K562 (cell line): ENCODE results near the gene HOXA10. TPM values are rescaled to one million over a fixed set of nuclear protein-coding genes. Genes with fewer than 3 reads are reported as not detected.

Experiments
- ESRRA ChIP-seq: fragments of 450-650 bp; IDR thresholded peaks from 2 replicates; pipeline ENCODE4 v1.6.1; 2014; ENCODE audit warnings: low read depth, mild to moderate bottlenecking, moderate library complexity, borderline replicate concordance
- MAFK ChIP-seq: IDR thresholded peaks from 2 replicates; pipeline ENCODE4 v1.6.1; 2011; ENCODE audit warnings: low read length, improper control_type of control experiment
- MEIS2 ChIP-seq: fragments of 450-650 bp; IDR thresholded peaks from 2 replicates; pipeline ENCODE4 v1.6.1; 2014; ENCODE audit warnings: mild to moderate bottlenecking; ENCODE audit not compliant: partially characterized antibody
- NFIX ChIP-seq: fragments of 250-450 bp; sonication (Bioruptor Pico); IDR thresholded peaks from 2 replicates; pipeline ENCODE4 v1.4.0; 2020; ENCODE audit warnings: low read depth, mild to moderate bottlenecking, moderate library complexity
- RAD21 ChIP-seq, 2 experiments: fragments of 250-450 bp in 1 of 2; fragments of 450-650 bp in 1 of 2; sonication (Bioruptor Pico) in 1 of 2; formaldehyde crosslinking in 1 of 2; IDR thresholded peaks in 1 of 2; conservative IDR thresholded peaks in 1 of 2; 2 replicates each; pipeline versions ENCODE4 v1.4.0 to v1.8.0; 2020 to 2022; ENCODE audit warnings: mild to moderate bottlenecking in 2 of 2, moderate library complexity in 1 of 2
- RB1 ChIP-seq: fragments of 450-650 bp; IDR thresholded peaks from 2 replicates; pipeline ENCODE4 v1.6.1; 2017; ENCODE audit warnings: low read depth, mild to moderate bottlenecking
- RBM15 ChIP-seq: fragments of 200-400 bp; formaldehyde crosslinking; IDR thresholded peaks from 2 replicates; pipeline ENCODE4 v1.6.1; 2018; ENCODE audit warnings: mild to moderate bottlenecking, low read length, moderate library complexity; ENCODE audit not compliant: insufficient read depth
- SRSF7 ChIP-seq: fragments of 200-400 bp; formaldehyde crosslinking; optimal IDR thresholded peaks from 2 replicates; pipeline ENCODE3; 2017; ENCODE audit warnings: mild to moderate bottlenecking, low read depth, low read length
- STAG1 ChIP-seq: sonication (generic); formaldehyde crosslinking; IDR thresholded peaks from 2 replicates; pipeline ENCODE4 v1.5.0; 2020; ENCODE audit warnings: missing genetic modification reagents, borderline replicate concordance
- STAT5B ChIP-seq: fragments of 250-450 bp; sonication (Bioruptor Pico); IDR thresholded peaks from 2 replicates; pipeline ENCODE4 v1.8.0; 2021; ENCODE audit warnings: mild to moderate bottlenecking, inconsistent platforms
- ZEB2 ChIP-seq: fragments of 450-650 bp; IDR thresholded peaks from 2 replicates; pipeline ENCODE4 v1.6.1; 2016
- polyA plus RNA-seq, 8 experiments: library from polyadenylated mRNA; depleted of rRNA in 4 of 8; stranded (reverse) in 5 of 8; unstranded in 3 of 8; fragments of >200 nt; fragmentation: Nextera tagmentation in 2 of 8; fragmentation: Illumina TruSeq in 1 of 8; extraction: Ambion mirVana in 2 of 8; extraction: Trizol in 1 of 8; gene quantifications; 2 replicates each; pipeline versions ENCODE4 v1.2.1 to v1.2.3, GENCODE V29; 2011 to 2014; ENCODE audit warnings: inconsistent platforms in 1 of 8, missing spikeins in 1 of 8
- total RNA-seq, 7 experiments: library from RNA; depleted of rRNA in 6 of 7; stranded (reverse); fragments of >200 nt in 6 of 7; fragmentation: Illumina TruSeq in 2 of 7; extraction: Trizol in 2 of 7; gene quantifications; 2 replicates each; pipeline versions ENCODE4 v1.2.1 to v1.2.3, GENCODE V29; 2011 to 2021; ENCODE audit warnings: low replicate concordance in 1 of 7
- TF ChIP-seq, protein P1 (sequence below), 2 experiments: fragments of 450-650 bp; formaldehyde crosslinking in 1 of 2; IDR thresholded peaks; 2 replicates each; pipeline versions ENCODE4 v1.4.0 to v1.6.1; 2014 to 2020; ENCODE audit warnings: mild to moderate bottlenecking in 2 of 2, borderline replicate concordance in 1 of 2, low read depth in 1 of 2
- TF ChIP-seq, protein P2 (sequence below): sonication (generic); formaldehyde crosslinking; IDR thresholded peaks from 2 replicates; pipeline ENCODE4 v1.8.0; 2022; ENCODE audit warnings: mild to moderate bottlenecking, missing genetic modification reagents, borderline replicate concordance
- TF ChIP-seq, protein P3 (sequence below): fragments of 450-650 bp; formaldehyde crosslinking; IDR thresholded peaks from 2 replicates; pipeline ENCODE4 v1.4.0; 2020; ENCODE audit warnings: mild to moderate bottlenecking, moderate library complexity

HOXA10 gene
- total and polyA plus RNA-seq, 9 of the 15 experiments (the other 6 are each of a cell fraction or from before 2014, with no cell fraction given) = not detected

DNA sequence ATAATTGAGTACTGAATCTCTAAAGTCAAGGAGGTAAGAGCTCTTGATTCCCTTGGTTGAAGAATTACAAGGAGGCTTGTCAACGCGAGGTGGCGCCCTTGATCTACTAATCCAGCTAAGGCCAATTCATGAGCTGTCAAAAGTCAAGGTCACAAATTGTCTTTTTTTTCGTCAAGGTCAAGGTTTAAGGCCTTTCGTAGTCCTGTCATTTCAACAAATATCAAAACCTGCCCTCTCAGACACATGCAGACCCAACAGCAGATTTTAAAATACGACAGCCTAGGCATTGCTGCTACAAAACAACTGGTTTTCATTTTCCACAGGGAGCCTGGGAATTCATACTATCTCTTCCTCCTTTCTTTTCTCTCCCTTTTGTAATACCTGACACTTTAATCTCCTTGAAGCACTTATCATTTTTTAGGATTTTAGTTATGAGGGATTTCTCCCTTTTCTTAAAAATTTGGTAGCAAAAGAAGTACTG, 22.2 kb upstream of the HOXA10 start (continued):
- TF ChIP-seq ESRRA (peak; percentile 96), NFIX (CRISPR knock-in tag) (no peak), RB1 (peak; percentile 32; the same call in 1 of the 2 replicates), STAT5B (CRISPR knock-in tag) (no peak), MEIS2 (peak; percentile 43), RAD21 (CRISPR knock-in tag; conservative IDR thresholded peaks at IDR 0.05 in 1 of 2, IDR thresholded peaks at IDR 0.05 in 1 of 2) (peak; percentile 89 to 93), MAFK (no peak), ZEB2 (no peak), STAG1 (CRISPR knock-in tag) (peak; percentile 64; the same call in 1 of the 2 replicates), RBM15 (no peak), SRSF7 (no peak)
- TF ChIP-seq, protein P1, sequence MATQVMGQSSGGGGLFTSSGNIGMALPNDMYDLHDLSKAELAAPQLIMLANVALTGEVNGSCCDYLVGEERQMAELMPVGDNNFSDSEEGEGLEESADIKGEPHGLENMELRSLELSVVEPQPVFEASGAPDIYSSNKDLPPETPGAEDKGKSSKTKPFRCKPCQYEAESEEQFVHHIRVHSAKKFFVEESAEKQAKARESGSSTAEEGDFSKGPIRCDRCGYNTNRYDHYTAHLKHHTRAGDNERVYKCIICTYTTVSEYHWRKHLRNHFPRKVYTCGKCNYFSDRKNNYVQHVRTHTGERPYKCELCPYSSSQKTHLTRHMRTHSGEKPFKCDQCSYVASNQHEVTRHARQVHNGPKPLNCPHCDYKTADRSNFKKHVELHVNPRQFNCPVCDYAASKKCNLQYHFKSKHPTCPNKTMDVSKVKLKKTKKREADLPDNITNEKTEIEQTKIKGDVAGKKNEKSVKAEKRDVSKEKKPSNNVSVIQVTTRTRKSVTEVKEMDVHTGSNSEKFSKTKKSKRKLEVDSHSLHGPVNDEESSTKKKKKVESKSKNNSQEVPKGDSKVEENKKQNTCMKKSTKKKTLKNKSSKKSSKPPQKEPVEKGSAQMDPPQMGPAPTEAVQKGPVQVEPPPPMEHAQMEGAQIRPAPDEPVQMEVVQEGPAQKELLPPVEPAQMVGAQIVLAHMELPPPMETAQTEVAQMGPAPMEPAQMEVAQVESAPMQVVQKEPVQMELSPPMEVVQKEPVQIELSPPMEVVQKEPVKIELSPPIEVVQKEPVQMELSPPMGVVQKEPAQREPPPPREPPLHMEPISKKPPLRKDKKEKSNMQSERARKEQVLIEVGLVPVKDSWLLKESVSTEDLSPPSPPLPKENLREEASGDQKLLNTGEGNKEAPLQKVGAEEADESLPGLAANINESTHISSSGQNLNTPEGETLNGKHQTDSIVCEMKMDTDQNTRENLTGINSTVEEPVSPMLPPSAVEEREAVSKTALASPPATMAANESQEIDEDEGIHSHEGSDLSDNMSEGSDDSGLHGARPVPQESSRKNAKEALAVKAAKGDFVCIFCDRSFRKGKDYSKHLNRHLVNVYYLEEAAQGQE (IDR thresholded peaks at IDR 0.05; ENCODE audit: borderline replicate concordance) = peak; percentile 80
- TF ChIP-seq, protein P1 (CRISPR knock-in tag; IDR thresholded peaks at IDR 0.05; ENCODE audit: low read depth) = no peak
- TF ChIP-seq, protein P2, sequence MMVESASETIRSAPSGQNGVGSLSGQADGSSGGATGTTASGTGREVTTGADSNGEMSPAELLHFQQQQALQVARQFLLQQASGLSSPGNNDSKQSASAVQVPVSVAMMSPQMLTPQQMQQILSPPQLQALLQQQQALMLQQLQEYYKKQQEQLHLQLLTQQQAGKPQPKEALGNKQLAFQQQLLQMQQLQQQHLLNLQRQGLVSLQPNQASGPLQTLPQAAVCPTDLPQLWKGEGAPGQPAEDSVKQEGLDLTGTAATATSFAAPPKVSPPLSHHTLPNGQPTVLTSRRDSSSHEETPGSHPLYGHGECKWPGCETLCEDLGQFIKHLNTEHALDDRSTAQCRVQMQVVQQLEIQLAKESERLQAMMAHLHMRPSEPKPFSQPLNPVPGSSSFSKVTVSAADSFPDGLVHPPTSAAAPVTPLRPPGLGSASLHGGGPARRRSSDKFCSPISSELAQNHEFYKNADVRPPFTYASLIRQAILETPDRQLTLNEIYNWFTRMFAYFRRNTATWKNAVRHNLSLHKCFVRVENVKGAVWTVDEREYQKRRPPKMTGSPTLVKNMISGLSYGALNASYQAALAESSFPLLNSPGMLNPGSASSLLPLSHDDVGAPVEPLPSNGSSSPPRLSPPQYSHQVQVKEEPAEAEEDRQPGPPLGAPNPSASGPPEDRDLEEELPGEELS (CRISPR knock-in tag) = no peak
- TF ChIP-seq, protein P3, sequence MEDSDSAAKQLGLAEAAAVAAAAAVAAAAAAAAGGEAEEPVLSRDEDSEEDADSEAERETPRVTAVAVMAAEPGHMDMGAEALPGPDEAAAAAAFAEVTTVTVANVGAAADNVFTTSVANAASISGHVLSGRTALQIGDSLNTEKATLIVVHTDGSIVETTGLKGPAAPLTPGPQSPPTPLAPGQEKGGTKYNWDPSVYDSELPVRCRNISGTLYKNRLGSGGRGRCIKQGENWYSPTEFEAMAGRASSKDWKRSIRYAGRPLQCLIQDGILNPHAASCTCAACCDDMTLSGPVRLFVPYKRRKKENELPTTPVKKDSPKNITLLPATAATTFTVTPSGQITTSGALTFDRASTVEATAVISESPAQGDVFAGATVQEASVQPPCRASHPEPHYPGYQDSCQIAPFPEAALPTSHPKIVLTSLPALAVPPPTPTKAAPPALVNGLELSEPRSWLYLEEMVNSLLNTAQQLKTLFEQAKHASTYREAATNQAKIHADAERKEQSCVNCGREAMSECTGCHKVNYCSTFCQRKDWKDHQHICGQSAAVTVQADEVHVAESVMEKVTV (CRISPR knock-in tag) = peak; percentile 77; the same call in 1 of the 2 replicates
